H54 (cell line): ENCODE data around the gene ADGRF1.

Experiments used
- DNase-seq: peaks from one replicate; pipeline ENCODE4 v3.0.0; 2011; ENCODE audit warnings: low spot score, mixed read lengths; ENCODE audit not compliant: insufficient read length
- FAIRE-seq: peaks from 3 replicates; lab custom pipeline; 2011; peaks lifted over from hg19 to GRCh38; lab: Jason Lieb, UNC
- POLR2A ChIP-seq: IDR thresholded peaks from 2 replicates; pipeline ENCODE4 v1.6.1; 2011; ENCODE audit warnings: low read depth, mild to moderate bottlenecking, low read length

Gene ADGRF1

GRCh38 chr6:47047097-47047478 is 5.0 kb upstream of the ADGRF1 start:
- FAIRE-seq (no peak), DNase-seq (no peak)
- TF ChIP-seq POLR2A = no peak

DNA sequence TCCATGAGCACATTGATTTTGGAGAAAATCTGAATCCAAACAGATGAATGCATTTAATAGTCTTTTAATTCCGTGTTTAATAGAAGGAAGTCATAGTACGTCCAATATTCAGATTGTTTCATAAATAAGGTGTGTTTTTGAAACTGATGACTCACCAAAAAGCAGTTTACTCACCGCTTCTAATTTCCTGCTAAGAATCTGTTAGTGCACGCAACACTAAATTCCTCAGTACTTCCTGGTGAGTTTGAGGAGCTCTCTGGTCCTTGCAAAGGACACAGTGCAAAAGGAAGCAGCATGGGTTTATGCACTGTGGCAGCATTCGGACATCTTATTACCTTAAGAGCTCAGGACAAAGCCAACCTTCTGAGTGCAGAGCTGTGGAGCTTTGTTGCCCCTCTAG is 2.3 kb upstream of the ADGRF1 start:
- FAIRE-seq = no peak
- no peak for DNase-seq
- no peak for TF ChIP-seq POLR2A

DNA sequence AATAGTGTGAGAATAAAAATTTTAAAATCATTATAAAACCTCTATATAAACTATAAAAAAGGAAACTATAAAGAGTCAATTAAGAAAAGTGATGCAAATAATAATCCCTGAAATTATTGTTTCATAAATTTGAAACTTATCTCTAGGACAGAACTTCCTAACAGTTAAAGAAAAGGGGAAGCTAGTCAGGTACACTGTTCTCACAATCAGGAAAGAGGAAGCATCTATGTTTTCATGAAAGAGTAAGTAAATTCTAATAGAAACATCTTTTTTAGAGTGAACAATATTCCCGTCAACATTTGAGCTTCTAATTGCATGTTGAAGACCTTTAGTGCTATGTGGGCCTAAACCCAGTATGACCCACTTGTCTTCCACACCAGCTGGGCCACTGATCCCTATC is 1.2 kb upstream of the ADGRF1 start:
- TF ChIP-seq POLR2A = no peak
- FAIRE-seq (no peak), DNase-seq (no peak)

GRCh38 chr6:47041741-47042140 is 391 bp downstream of the ADGRF1 start:
- no peak for TF ChIP-seq POLR2A
- FAIRE-seq = no peak
- no peak for DNase-seq

DNA sequence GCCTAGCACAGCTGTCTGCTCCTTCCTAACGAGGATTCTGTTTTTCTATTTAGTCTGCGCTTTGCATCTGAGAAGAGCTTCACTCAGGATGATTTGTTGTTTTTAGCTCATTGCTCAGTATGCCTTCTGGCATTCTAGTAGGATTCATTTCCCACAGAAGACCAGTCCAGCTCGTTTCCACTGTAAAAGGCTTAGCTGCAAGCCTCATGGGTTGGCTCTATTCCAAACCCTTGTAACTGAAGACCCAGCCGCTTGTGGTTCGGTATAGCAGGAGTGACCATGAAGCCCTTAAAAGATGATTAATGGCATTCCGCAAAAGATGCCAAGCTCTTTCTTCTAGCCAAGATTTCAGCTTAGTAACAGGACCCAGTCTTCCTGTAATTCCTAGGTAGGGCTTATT is 7.2 kb downstream of the ADGRF1 start:
- no peak for TF ChIP-seq POLR2A
- FAIRE-seq (peak; percentile 80), DNase-seq (peak; percentile 9)

DNA sequence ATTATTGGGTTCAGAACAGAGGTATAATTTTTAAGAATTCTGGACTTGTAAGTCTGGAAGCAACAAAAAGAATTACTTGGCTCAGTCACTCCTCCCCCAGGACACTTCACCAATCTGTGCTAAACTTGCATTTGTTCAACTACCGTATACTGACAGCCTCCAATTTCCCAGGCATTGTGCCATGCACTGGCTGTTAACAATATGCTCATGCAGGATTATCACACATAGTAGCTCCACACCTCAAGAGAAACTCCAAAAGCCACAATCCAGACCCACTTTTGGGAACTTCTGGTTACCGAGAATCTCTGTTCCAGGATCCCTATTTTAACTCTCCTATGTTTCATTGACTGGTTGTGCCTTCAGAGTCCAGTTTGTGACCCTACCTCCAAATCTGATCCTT is 7.7 kb downstream of the ADGRF1 start:
- FAIRE-seq (no peak), DNase-seq (no peak)
- TF ChIP-seq POLR2A = no peak

DNA sequence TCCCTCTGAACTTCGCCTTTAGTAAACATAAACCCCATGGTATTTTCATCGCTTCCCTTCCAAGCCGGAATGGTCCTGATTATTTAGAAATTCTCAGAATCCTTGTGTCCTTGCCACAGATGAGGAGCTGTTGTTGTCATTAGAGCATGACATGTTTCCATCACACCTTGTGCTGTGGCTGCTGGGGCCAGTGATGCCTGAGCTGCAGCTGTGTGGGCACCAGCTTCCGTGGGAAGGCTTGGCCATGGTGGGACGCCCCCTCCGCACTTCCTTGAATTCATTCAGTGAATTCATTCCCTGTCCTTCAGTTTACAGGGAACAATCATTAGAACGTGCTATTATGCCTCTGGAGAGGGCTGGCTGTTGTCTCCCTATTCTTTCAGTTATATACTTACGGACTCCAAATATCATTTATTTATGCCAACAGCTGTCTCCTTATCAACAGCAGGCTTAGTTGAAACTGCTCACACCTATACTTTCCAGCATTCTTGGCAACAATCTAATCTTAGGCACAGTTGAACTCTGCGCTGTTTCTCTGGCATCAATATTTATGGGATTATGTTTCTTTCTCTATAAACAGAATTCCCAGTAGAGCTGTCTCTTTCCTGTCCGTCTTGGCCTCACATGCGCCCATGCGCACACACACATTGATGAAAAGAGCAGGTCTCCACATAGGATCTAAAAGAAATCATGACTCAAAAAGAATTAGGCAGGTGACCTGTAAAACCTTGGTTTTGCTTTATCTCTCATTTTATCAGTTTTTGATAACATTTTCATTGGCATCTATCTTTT is 9.0 kb downstream of the ADGRF1 start:
- DNase-seq (no peak), FAIRE-seq (no peak)
- no peak for TF ChIP-seq POLR2A

DNA sequence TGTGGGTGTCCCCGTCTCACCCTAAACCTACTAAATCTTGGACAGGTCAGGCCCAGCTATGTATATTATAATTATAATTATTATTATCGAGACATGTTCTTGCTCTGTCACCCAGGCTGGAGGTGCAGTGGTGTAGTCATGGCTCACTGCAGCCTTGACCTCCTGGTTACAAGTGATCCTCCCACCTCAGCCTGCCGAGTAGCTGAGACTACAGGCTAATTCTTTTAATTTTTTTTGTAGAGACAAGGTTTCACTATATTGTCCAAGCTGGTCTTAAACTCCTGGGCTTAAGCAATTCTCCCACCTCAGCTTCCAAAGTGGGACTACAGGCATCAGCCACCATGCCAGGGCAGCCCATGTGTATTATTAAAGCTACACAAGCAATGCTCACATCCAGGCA is 10.5 kb downstream of the ADGRF1 start:
- FAIRE-seq (no peak), DNase-seq (no peak)
- no peak for TF ChIP-seq POLR2A

DNA sequence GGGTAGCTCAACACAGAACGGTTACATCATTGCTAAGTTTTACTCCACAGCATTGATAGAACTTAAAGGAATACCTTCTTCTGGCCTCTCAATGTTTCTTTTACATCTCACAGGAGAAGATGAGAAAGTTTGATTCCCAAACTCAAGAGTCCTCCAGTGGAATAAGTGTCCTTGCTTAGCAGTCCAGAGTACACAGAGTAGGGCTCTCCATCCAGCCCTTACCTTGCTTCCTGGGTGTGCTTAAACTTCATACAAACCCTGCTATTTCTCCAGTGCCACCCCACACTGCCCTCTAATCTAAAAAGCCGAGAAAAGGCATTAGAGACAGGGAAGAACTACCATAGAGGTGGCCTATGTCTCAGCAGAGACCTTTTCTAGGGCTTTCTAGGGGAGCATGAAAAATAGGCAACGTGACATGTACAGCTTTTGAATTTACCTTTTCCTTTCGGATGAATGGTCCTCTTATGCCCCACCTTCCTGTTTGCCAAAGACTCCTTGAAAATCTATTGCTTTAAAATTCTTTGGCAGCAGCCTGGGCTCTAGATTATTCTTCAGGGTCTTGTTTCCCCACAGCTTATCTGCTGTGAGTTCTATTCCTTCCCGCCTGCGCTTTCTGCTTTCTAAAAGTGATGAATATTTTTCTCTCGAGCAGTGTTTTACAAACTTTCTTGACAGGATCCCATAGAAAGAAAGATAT is 12.1 kb downstream of the ADGRF1 start:
- no peak for DNase-seq
- TF ChIP-seq POLR2A = no peak
- FAIRE-seq = no peak

- FAIRE-seq (no peak), DNase-seq (no peak)
- no peak for TF ChIP-seq POLR2A
Measured at GRCh38 chr6:47028835-47029360, 13.2 kb downstream of the ADGRF1 start.

DNA sequence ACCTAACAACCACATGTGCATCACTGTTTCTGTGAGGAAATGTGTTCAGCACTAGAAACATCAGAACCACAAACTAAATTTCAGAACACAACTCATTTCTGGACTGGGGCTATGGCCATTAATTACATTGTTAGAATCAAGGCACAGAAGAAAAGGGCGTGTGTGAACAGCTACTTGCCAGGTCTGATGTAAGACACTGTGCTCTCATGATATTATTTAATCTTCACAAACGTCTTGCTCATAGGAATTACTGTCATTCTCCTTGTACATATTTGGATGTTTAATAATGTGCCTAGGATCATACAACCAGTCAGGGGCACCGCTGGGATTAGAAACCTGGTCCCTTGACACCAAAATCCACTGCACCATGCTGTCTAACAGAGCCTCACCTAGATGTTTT is 14.8 kb downstream of the ADGRF1 start:
- FAIRE-seq = no peak
- no peak for TF ChIP-seq POLR2A
- DNase-seq = no peak

- FAIRE-seq = no peak
- no peak for TF ChIP-seq POLR2A
- no peak for DNase-seq
Measured at GRCh38 chr6:47026679-47027078, 15.5 kb downstream of the ADGRF1 start.

DNA sequence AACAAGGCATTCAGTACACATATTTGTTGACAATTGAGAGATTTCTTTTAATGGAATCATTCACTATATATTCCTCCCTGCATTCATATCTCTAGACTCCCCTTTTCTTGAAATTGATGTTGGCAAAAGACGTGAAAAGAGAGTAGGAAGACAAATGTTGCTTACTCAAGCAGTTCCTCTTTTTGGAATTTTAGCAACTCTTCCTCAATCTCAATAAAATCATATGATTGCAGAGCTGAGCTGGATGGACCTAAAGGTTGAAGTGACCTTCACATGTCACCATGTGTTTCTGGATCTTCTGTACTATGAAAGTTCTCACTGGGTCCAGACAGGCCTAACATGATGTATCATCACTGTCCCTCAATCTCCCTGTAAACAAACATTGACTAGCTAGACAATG is 18.6 kb downstream of the ADGRF1 start:
- DNase-seq (no peak), FAIRE-seq (no peak)
- TF ChIP-seq POLR2A = no peak

DNA sequence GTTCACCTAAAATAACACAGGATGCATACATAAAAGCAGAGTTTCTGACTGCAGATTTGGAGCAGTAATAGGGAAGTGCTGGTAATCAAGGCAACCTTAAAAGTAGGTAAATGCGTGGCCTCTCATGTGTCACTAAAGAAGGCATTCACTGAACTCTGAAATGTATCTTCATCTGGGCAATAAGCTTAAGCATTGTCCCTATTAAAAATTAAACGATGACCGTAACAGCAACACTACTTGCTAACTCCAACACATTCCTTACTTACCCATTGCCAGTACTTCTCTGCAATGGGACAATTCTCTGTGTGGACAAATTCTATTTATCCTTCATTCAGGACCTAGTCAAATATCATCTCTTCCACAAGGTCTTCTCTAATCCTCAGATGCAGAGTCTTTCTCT is 19.9 kb downstream of the ADGRF1 start:
- no peak for FAIRE-seq
- no peak for TF ChIP-seq POLR2A
- no peak for DNase-seq
